GM18861 (cell line): ENCODE measurements around the gene OPA1.

ENCODE experiments used
- ATAC-seq: cut with Tn5 transposase; IDR thresholded peaks from one replicate; pipeline ENCODE4 v1.9.1; 2021; ENCODE audit not compliant: unreplicated experiment

The OPA1 gene

DNA sequence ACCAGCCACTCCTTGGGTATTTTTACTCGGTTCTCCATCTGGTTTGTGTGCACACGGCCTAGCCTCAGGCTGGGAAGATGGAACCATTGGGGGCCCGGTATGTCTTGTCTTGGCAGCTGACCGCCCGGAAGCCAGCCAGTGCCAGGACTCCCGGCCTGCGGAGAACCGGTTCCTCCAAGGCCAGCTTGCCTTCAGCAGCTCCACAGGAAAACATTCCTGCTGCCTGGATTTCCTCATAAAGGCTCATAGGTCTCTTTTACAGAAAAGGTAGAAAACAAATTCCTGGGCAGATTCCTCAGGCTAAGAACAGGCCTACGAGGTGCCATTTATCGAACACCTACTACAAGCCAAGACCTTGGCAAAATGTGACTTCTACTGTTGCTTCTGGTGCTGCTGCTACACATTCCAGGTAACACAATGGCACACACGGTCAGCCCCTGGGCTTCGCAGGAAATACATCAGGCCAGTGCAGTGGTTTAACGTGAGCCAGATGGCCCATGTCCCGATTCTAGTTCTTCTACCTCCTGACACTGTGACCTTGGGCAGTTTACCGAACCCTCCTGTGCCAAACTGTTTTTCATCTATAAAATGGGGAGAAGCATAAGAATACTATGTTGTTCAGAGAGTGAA lies 141.8 kb downstream of the OPA1 start:
- no peak for ATAC-seq

DNA sequence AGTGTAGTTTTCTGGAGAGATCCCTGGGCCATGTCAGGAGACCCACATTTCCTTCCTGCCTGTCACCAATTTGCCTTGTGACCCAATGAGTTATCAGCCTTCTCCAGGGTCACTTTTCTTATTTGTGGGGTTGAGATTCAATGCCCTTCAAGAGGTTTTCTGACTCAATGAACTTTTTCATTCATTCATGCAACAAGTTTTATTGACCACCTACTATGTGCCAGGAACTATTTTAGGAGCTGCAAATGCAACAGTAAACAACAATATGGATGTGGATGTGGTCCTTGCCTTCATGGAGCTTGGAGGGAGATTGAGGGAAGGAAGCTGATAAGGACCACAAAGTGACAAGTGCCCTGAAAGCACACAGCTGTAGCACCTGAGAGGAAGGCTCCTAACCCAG lies 142.8 kb downstream of the OPA1 start:
- no peak for ATAC-seq

DNA sequence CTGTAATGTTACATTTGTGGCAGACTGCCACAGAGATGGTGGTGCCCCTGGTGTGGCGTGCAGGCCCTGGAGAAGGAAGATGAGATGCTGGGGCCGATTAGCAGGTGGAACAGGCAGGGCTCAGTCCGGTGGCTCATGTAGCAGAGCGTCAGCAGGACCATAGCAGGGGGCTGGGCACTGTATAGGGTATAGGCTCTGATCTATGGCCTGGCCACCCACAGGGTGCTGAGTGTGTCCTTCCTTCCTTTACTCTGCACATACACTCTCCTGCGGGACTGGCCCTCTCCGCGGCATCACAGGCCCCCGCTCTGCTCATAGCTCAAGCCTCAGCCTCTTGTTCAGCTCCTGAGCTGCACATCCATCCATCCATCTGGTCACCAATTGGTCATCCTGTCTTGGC lies 143.6 kb downstream of the OPA1 start:
- no peak for ATAC-seq

DNA sequence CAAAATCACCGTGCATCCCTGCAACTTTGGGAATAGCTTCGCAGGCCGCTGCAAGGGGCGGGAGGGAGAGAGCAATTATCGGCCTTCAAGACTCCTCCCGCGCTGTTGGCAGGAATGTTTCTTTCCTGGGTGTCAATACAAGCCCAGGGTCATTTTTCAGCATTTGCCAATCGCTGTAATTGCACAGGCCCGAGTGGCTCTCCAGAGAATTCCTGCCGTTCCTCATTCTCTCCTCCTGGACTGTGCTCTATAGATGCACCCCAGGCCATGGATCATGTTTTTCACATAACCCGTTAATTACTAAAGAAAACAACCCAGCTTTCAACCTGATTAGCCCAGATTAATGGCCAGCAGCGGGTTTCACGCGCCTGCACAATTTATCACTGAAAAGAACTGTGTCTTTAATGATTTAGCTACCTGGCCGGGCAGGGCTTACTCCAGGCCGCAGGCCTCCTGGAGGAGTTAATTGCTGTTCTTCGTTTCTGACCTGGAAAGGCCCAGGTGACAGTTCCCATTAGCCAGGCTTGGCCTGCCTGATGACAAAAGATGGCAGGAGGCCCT lies 144.3 kb downstream of the OPA1 start:
- ATAC-seq: no peak

DNA sequence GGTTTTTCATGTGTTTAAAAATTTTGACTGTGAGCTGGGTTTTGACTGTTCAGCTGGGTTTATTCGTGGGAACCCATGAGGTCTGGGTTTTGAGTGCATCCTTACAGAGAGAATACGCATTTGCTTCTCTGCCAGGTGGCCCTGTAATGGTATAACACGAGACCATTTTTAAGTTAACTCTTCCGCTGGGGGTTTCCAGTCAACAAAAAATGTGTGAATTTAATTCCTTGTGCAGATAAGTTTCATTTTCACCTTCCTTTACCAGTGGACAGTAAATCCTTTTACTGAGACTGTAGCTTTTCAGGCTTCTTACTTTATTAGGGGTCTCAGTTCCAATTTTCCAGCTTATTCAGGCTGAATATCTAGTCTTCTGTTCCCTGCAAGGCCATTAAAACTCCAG lies 149.6 kb downstream of the OPA1 start:
- ATAC-seq: no peak

DNA sequence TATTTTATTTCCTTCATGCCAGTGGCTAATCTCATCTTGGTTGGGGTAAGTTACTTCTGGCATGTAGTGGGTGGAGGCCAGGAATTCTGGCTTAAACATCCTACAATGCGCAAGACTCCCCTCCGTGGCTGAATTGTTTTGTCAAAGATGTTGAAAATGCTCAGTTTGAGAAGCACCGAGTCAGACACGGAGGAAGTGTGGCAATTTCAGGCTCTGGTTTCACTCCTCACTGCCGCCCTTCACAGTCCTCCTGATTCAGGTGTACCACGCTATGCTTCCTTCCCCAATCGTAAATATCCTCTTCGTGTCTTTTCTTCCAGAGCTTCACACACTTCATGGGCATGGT lies 150.7 kb downstream of the OPA1 start:
- ATAC-seq: no peak

DNA sequence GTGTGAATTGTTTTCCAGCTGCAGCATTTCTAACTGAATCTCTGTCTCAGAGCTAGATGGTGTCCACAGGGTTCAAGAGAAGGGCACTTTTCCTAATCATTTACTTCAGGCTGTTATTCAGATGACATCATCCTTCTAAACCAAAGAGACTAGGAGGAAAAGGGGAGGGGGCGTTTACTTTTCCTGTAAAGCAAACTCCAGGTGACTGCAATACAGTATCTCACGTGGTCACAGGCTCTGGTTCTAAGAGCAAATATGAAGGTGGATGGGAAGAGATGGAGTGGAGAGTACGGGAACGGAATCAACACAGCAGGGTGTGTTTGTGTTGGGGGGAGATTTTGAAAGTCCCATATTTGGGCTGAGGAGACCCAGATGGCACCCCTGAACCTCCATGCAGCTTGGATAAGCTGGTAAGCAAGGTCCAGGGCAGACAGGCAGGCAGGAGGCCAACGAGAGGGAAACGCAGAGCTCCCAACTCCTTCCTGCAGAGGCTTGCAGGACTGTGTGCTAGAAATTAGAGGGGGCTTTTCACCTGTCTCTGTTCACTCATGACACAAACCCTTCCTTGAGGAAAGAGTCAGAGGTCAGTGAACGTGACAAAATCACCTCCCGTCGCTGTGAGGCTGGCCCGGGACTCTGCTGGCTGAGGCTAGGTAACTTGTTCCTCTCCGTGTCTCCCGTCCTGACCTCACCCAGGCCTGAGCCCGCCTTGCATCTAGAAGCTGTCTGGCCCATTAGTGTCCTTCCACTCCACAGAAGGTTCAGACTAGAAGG lies 151.2 kb downstream of the OPA1 start:
- ATAC-seq: no peak

DNA sequence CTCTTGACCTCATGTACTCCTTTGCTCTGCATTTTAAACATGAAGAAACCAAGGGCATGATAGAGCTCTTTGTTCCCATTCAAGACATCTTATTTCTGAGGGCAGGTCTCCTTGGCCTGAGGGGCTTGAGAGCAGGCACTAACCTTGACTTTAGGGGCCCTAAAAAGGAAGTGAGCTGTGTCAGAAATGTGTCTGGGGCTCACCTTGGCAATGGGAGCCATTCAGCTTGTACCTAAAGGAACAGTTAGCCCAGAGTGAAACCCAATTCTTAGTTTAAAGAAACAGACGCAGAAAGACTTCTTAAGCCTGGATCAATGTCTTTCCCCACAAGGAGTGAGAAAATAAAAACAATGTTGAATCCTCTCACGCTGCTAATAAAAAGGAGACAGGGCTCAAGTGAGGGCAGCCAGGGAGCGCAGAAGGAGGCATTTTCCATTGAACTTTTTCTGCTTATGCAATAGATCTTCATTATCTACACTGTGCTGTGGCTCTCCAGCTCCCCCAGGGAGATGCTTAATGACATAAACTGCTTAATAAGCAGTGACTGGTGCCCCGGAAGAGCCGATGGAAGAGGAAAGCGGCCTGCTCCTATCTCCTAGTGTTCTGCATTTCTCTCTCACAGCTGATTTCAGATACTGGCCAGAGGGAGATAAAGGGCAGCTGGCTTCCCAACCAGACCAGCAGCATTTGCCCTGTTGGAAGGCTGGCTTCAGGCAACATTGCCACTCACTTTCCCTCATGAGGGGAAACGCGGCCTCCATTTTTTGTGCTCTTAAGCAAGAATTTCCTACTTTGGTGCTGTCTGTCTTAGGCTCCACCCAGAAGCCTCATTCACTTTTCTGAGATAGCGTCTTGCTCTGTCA lies 152.0 kb downstream of the OPA1 start:
- ATAC-seq: no peak

DNA sequence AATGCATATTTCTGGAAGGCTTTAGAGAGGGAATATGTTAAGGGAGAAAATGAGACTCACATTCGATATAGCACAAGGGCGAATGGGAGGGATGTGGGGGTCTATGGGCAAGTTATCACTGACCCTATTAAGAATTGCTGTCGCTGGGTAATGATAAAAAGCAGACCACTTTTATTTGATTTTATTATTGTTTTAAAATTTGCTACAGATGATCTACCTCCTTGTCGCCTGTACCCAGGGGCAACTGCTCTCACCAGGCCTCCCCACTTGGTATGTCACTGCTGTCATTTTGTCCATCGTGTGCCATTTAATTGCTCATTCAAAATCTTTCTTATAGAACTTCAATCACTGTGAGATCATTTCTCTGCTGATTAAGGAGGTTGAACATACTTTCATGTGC lies 153.8 kb downstream of the OPA1 start:
- no peak for ATAC-seq
